AG09309 (cell line): ENCODE results near the gene TCFL5.

Source experiments
- DNase-seq: peaks from one replicate; pipeline ENCODE4 v3.0.0-alpha.2; 2010; ENCODE audit warnings: low read depth
- H3K4me3 ChIP-seq: 2 replicates; pipeline ENCODE4 v1.5.1; 2011; ENCODE audit warnings: mild to moderate bottlenecking, low read depth, low read length, moderate library complexity; ENCODE audit not compliant: control insufficient read depth
- CTCF ChIP-seq: IDR thresholded peaks from 2 replicates; pipeline ENCODE4 v1.5.1; 2011; ENCODE audit warnings: mild to moderate bottlenecking, low read depth, low read length, inconsistent platforms; ENCODE audit not compliant: insufficient read depth, control insufficient read depth; ENCODE audit errors: missing control alignments

Gene TCFL5

GRCh38 chr20:62800314-62801259, 61.0 kb downstream of the TCFL5 start:
- no peak overlapping the region for H3K4me3 ChIP-seq
- DNase-seq, result no peak
- TF ChIP-seq CTCF, result no peak

- no peak overlapping the region for H3K4me3 ChIP-seq
- DNase-seq, result no peak
- TF ChIP-seq CTCF, result no peak
Measured at GRCh38 chr20:62799873-62800272, 61.7 kb downstream of the TCFL5 start.

GRCh38 chr20:62799459-62799858, 62.2 kb downstream of the TCFL5 start:
- no peak overlapping the region for H3K4me3 ChIP-seq
- no peak for DNase-seq
- no peak for TF ChIP-seq CTCF

- no peak for TF ChIP-seq CTCF
- no peak overlapping the region for H3K4me3 ChIP-seq
- no peak for DNase-seq
Measured at GRCh38 chr20:62799036-62799435, 62.6 kb downstream of the TCFL5 start.

- no peak overlapping the region; the same call in 1 of the 2 replicates for H3K4me3 ChIP-seq
- no peak for TF ChIP-seq CTCF
- no peak for DNase-seq
Measured at GRCh38 chr20:62797671-62798532, 63.7 kb downstream of the TCFL5 start.

- TF ChIP-seq CTCF, result no peak
- peak overlapping the region; percentile 57 for H3K4me3 ChIP-seq
- no peak for DNase-seq
Measured at GRCh38 chr20:62796699-62797491, 64.7 kb downstream of the TCFL5 start.
